Erythroblast (primary cell): ENCODE measurements around the gene ZNF335.

Experiments used
- GATA1 ChIP-seq: IDR thresholded peaks from 2 replicates; pipeline ENCODE4 v1.6.1; 2011; ENCODE audit warnings: low read depth, mild to moderate bottlenecking, control low read depth, low read length, moderate library complexity
- POLR2A ChIP-seq: IDR thresholded peaks from 2 replicates; pipeline ENCODE4 v1.6.1; 2011; ENCODE audit warnings: mild to moderate bottlenecking, low read length

DNA sequence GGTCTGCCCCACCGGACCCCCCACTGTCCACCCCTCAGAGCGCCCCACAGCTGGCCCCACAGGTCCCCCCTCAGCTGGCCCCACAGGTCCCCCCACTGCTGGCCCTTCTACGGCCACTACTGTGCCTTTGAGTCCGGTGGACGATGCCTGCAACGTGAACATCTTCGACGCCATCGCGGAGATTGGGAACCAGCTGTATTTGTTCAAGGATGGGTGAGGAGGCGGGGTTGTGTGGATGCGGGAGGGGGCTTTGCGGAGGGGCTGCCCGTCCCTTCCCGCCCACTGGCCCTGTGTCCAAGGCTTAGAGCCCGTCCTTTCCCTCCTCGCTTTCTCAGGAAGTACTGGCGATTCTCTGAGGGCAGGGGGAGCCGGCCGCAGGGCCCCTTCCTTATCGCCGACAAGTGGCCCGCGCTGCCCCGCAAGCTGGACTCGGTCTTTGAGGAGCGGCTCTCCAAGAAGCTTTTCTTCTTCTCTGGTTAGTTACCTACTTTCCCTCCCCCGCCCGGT, 41.4 kb upstream of the ZNF335 start:
- TF ChIP-seq POLR2A (no peak), GATA1 (no peak)
